GM18909 (cell line): Measurements from ENCODE around the gene FAM237B.

Experiments
- ATAC-seq: cut with Tn5 transposase; IDR thresholded peaks from one replicate; pipeline ENCODE4 v1.9.1; 2021; ENCODE audit warnings: mild to moderate bottlenecking; ENCODE audit not compliant: unreplicated experiment, poor library complexity

The FAM237B gene

DNA sequence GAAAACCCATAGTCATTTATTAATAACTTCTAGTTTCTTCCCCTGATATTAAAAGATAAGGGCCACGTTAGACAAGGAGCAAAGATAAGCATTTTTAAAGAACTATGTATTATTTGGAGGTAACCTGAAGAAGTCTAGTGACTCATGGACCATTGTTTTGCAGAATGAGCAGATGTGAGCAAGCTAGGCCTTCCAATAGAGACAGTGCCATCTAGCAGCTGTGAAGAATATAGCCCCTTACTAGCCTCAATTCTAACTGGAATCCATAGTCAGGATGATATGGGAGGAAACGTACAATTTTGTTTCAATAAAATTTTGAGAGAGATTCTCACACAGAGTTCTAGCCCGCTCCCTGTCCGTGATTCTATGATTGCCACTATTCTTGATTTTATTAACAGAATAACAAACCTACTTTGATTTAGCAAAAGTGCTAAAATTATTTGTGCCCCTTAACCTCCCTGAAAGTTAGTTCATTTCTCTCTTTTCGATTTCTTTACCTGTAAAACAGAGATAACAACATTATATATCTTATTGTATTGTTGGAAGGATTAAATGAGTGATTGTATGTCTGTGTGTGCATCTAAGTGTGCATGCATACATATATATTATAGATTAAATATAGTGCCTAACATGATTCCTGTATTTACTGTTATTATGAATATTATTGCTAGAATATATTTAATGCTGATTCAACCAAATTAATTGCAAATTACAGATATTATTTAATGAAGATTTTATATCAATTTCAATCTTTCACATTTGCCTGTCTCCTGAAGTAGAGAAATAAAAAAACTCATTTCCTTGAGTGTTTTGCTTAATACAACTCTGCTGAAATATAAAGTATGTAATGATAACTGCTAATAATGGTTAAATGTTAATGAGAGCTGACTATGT lies 22.7 kb downstream of the FAM237B start:
- ATAC-seq: peak; percentile 89

DNA sequence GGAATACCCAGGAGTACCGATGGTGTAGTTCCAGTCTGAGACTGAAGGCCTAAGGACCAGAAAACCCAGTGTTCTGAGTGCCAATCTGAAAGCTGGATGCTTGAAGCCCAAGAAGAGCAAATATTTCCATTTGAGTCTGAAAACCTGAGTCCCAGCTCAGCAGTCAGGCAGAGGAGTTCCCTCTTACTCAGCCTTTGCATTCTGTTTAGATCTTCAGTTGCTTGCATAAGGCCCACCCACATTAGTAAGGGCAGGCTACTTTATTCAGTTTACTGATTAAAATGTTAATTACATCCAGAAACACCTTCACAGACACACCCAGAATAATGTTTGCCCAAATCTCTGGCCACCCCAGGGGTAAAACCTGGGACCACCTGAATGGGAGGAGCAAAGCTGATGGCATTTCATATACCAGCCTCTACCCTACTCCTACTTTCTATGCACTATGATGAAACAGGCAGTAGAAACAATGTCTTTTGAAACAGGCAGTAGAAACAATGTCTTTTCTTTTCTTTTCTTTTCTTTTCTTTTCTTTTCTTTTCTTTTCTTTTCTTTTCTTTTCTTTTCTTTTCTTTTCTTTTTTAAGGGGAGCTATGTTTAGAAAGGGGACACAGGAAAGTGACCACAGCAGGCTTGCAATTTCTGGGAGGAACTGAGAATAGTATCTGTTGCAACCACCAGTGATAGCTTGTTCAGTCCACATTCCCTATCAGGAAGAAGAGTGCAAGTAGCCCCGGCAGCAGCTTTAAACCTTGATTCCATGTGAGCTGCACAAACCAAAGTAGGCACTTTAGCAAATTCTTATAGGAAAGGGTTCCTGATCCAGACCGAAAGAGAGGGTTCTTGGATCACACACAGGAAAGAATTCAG lies 30.6 kb downstream of the FAM237B start:
- no peak for ATAC-seq

DNA sequence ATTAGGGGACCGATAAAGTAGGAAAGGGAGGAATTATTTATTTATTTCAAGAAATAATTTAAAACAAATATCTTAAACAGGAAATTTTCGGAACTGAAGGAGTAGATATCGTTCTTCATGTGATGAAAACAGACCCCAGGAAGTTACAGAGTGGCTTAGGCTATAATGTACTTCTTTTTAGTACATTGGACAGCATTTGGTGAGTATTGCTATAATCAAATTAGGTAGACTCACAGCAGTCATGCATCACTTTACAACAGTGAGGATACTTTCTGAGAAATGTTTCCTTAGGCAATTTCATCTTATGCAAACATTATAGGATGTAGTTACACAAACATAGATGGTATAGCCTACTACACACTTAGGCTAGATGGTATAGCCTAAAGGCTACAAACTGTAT lies 33.0 kb downstream of the FAM237B start:
- ATAC-seq: no peak

DNA sequence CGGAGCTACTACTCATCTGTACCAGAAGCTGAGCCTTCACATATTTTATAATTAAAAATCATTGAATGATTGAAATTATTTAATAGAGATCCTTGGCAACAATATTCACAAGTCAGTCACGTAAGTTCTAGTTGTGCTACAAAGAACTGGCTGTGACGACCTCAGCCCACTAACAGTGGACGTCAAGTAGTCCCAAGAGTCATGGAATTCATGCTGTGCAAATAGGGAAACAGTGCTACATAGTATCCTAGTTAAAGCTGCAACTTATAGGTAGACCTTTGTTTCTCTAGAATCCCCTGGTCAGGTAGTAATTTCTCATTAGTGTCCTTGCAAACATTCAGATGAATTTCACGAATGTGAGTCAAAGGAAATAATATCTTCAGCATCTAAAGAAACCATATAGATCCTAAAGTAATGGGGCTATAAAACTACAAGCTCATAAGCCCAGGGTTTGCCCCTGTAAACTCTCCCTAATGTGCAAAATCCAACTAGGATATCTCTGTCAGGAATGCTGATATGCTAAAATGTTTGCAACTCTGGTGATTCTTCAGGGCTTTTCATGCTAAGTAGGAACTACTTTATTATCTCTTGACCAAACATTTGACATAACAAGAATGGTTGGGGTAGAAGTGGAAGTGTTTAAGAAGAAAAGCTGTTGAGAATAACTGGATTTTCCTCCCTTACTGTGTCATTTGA lies 44.9 kb downstream of the FAM237B start:
- no peak for ATAC-seq

DNA sequence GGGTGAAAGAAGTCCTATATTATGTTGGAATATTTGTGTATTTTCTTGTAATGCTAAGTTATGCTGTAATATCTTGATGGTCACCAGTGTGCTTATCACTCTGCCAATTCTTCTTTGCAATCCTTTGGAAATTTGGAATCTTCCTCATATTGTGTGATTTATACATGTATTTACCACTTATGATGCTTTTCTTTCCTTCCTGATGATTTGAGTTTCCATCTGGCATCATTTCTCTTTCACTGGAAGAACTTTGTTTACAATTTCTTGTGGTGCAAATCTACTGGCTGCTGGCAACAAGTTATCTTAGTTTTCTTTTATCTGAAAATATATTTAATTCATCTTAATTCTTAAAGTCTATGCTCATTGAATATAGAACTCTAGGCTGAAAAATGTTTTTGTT lies 46.9 kb downstream of the FAM237B start:
- no peak for ATAC-seq

DNA sequence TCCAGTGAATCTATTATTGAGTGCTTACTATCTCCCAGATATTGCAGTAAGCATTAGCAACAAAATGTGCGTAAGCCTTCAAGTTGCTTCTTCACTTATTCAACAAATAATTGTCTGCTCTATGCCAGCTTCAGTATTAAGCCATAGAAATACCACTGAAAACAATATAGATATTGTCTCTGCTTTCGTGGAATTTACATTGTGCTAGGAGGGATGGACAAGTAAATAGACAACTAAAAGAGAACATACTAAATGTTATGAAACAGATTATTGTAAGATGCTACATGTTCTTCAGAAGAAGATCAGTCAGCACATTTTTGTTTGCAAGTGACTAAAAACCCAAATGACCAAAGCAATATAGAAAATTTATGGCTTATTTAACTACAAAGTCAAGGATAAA lies 48.9 kb downstream of the FAM237B start:
- no peak for ATAC-seq

DNA sequence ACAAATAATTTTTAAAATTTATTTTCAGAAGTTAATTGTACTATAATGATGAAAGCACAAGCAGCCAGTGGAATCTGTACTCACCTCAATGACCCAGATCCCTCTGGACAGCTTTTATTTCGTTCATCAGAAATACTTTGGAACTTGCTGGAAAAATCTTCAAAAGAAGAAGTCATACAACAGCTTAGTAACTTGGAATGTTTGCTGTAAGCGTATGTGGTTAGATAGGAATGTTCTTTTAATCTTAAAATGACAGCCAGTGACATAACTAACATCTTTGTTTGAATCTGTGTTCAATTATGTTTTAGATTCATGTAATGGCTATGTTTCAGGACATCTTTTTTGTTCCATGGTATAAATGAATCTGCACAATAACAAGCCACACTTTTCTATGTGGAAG lies 49.4 kb downstream of the FAM237B start:
- no peak for ATAC-seq

DNA sequence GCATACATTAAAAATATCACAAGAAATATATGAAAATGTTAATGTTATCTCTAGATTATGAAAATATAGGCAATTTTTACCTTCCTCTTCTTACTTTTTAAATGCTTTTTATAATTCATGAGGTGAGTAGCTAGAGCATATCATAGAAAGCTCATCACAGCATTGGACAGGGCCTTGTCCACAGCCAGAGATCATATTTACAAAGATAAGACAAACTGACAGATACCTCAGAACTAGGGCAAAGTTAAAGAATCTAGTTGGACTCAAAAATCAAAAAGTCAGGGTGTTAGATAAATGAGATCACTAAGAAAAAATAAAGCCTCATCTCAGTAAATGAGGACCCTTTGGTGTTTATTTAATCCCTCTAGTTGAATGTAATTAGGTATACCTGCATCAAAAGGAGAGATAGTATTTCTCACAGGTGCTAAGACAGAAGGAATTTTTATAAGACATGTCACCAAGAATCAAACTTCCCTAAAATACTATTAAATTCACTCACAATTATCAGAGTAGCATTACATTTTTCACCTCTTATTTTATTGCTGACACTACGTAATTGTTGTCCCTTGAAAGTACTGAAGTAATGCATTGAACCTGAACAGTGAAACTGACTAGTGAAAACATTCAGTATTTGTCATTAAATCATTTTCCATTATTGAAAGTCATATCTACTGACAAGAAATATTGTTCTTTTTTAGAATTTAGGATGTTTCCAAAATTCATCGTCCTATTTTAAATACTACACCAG lies 50.5 kb downstream of the FAM237B start:
- no peak for ATAC-seq

DNA sequence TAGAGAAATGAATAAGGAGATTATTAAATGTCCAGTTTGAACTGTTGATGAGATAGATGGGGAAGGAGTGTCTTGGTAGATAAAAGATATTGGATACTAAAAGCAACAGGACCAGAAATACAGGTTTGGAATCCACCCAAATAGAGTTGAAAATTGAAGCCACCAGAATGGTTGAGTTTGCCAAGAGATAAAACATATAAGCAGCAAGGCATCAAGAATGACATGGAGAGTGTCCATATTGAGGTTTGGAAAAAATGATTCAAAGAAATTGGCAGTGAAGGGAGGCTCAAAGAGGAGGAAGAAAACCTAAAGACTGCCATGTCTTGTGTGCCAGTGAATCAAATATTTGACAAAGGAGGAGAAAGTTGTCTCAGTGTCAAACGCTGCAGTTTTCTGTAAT lies 51.9 kb downstream of the FAM237B start:
- no peak for ATAC-seq

DNA sequence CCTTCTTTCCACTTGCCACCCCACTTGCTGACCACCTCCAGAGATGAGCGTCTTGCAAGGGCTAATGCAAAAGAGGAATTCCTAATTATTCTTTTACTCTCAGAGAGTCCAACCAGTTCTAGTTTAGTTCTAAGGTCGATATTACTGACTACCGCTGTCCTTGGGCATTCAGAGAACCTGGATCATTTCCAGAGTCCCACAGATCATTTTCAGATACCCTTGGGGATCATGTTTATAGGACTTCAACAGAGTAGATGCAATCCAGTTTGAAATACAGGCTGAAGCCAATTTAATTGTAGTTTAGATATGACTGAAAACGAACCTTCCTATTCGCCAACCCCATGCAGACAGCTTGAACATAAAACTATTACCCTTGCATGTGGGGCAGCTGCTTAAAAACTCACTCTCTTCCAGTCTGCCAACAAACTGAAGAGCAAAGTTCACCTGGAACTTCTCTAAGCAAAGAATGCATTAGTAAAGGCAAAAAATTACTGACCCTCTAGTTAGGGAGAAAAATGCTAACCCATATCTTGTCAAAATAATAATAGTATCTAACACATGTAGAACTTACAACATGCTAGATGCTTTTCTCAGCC lies 53.7 kb downstream of the FAM237B start:
- ATAC-seq: no peak

DNA sequence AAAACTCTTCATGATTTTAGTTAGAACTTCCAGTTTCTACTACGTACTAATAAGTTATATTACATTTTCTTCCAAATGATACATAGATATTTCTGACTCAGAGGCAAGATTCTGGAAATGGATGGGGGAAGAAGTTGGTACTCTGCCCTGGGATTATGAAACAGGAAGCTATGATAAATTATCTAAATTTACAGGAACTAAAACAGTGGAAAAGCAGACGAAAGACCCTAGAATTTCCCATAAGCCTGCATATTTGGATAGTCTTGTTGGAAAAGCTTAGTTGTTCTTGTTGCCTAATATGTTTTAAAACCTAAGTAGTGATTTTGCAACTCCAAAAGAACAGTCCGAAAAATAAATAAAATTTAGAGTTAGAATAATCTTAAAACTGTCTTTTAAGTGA lies 54.3 kb downstream of the FAM237B start:
- no peak for ATAC-seq
